Measurements from ENCODE around the gene STYXL1.
A peak's percentile ranks its signal among the peaks of the same experiment; 100 is the strongest.

The STYXL1 gene

DNA sequence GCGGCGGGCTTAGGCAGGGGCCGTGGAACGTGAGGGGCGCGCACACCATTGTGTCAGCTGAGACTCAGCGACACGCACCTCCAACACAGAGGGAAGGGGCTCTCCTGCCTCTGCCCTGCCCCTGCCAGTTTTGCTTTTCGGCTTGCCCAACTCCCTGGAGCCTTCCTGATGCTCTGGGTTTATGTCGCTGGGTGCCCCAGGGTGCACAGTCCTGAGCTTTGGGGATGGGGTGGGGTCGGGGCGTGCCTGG, 66.7 kb downstream of the STYXL1 start:
- H3K4me3 ChIP-seq (ENCODE audit: low read depth, low read length) = no peak overlapping the region
- TF ChIP-seq, protein P1, sequence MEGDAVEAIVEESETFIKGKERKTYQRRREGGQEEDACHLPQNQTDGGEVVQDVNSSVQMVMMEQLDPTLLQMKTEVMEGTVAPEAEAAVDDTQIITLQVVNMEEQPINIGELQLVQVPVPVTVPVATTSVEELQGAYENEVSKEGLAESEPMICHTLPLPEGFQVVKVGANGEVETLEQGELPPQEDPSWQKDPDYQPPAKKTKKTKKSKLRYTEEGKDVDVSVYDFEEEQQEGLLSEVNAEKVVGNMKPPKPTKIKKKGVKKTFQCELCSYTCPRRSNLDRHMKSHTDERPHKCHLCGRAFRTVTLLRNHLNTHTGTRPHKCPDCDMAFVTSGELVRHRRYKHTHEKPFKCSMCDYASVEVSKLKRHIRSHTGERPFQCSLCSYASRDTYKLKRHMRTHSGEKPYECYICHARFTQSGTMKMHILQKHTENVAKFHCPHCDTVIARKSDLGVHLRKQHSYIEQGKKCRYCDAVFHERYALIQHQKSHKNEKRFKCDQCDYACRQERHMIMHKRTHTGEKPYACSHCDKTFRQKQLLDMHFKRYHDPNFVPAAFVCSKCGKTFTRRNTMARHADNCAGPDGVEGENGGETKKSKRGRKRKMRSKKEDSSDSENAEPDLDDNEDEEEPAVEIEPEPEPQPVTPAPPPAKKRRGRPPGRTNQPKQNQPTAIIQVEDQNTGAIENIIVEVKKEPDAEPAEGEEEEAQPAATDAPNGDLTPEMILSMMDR (IDR thresholded peaks at IDR 0.05; ENCODE audit: borderline replicate concordance, insufficient read depth, low read depth, low read length) = no peak

DNA sequence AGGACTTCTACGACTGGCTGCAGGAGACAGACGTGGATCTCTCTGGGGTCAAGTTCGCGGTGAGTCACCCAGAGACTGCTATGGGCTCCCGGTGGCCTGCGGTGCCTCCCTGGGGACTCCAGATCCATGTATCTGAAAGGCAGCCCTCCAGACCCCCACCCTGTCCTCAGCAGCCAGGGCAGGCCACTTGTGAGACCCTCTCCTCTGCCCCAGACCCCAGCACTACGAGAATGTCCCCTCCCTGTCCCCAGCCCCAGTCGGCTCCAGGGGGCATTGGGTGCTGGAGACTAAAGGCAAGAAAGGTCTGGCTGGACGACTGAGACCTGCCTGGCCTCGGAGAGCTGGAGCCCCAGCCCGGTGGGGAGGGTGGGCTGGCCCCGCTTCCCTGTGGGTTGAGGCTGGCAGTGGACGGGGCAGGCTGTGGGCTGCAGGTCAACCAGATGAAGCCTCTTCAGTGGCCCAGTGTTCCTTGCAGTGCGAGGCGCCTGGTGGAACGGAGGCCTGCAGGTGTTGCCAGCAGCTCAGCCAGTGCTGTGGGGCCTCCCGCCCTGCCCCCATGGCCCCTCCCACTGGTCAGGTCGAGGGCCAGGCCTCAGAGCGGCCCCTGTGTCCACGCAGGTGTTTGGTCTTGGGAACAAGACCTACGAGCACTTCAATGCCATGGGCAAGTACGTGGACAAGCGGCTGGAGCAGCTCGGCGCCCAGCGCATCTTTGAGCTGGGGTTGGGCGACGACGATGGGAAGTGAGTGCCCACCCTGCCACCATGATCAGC, 67.2 kb downstream of the STYXL1 start:
- no peak overlapping the region for H3K4me3 ChIP-seq (ENCODE audit: low read depth, low read length)
- TF ChIP-seq, protein P1 (IDR thresholded peaks at IDR 0.05; ENCODE audit: borderline replicate concordance, insufficient read depth, low read depth, low read length) = no peak

DNA sequence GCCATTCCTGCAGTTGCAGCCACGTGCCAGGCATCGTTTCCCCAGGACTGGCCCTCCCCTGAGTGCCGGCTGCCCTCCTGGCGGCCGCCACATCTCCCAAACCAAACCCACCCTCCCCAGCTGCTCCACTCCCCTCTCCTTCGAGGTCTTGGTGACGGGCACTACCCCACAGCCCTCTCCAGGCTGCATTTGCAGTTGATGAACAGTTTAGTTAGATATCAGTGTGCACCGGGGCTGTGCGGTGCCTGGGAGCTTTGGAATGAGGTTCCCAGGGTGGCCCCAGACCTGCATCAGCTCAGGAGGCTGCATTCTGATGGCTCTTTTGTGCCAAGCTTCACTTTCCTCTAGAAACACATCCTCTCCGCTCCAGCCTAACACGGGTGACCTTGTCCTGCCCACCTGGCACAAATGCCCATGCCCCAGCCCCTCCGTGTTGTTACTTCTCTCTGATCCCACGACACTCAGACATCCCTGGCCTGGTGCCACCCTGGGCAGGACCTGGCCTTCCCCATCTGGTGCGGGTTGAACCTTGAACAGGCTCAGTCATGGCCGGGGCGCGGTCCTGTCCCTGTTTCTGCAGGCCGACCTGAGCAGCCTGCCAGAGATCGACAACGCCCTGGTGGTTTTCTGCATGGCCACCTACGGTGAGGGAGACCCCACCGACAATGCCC, 67.9 kb downstream of the STYXL1 start:
- H3K4me3 ChIP-seq (ENCODE audit: low read depth, low read length) = no peak overlapping the region
- TF ChIP-seq, protein P1 (IDR thresholded peaks at IDR 0.05; ENCODE audit: borderline replicate concordance, insufficient read depth, low read depth, low read length) = no peak

DNA sequence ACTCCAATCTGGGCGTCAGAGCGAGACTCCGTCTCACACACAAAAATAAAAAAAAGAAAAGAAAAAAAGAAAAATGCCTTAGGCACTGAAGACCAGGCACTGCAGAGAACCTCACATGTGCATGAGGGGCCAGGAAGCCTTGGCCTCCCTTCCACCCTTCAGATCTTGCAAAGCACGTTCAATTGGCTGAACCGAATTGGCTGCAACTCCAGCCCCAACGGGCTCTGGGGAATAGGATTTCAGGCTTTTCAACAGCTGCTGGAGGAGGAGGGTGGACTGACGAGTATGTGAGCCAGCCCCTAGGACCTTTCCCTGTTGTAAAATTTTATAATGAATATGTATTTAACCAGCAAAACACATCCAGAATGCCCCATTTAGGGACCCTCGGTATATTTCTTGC, 70.1 kb downstream of the STYXL1 start:
- TF ChIP-seq, protein P1 (IDR thresholded peaks at IDR 0.05; ENCODE audit: borderline replicate concordance, insufficient read depth, low read depth, low read length) = no peak
- no peak overlapping the region for H3K4me3 ChIP-seq (ENCODE audit: low read depth, low read length)

DNA sequence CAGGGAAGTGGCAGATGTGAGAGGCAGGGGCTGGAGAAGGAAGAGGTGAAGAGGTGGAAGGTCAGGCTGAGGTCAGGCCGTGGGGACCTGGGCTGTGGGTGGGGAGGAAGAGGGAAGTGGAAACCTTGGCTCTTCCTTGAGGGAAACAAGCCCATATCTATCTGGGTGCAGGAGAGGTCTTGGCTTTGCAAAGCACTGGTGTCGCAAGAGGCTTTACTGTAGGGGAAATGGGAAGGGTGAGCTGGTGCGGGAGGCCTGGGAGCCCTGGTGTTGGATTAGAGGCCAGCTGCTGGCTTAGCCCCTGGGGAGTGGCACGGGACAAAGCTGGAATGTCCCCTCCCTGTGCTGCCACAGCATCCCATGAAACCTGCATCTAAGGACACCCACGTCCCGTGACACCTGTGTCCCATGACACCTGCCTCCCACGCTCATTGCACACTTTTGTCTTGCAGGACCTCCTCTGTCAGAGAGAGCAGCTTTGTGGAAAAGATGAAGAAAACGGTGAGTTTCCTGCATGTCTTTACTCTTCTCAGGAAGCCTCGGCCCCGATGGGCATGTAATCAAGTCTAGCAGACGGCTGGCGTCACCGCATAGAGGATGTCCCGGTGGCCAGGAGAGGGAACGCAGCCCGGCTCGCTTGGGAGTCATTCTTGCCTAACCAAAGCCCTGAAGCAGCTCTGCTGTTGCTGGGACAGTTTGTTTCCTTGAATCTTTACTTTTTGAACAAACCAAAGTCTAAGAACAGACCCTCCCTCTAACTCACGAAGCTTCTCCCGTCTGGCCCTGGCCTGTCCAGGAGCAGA, 75.6 kb downstream of the STYXL1 start:
- TF ChIP-seq, protein P1 (IDR thresholded peaks at IDR 0.05; ENCODE audit: borderline replicate concordance, insufficient read depth, low read depth, low read length) = 0 out of 2 replicates have a peak, but pooled peaks have one; percentile 20
- no peak overlapping the region for H3K4me3 ChIP-seq (ENCODE audit: low read depth, low read length)

DNA sequence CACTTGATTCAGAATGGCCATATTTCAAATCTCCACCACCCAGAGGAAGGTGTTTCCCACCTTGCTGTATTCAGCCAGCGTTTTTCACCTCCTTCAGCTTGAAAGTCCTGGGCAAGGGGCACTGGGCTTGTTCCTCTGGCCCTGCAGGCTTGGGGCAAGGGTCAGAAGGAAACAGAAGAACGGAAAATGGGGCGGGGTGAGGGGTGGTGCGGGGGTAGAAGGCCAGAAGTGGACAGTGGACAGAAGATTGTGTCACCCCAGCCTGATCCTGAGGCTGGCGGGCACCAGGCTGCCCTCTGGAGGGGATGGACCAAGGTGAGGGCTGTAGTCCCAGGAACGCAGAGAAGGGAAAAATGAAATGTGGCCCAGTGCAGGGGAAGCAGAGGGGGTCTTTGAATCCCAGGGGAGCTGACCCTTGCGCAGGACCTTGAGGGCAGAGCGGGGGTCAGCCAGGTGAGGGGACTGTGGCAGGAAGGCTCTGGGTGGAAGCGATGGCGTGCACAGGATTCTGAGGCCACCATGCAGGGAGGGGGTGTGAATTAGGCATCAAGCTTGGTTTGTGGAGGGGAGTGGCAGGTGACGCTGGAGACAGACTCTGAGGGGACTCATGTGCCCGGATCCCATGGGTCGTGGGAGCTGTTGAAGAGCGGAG, 76.4 kb downstream of the STYXL1 start:
- TF ChIP-seq, protein P1 (IDR thresholded peaks at IDR 0.05; ENCODE audit: borderline replicate concordance, insufficient read depth, low read depth, low read length) = no peak
- no peak overlapping the region for H3K4me3 ChIP-seq (ENCODE audit: low read depth, low read length)

All from GM12875 (cell line).